H1 (cell line): ENCODE measurements around the gene TUBGCP6.

Source experiments
- BCL11A ChIP-seq, 2 experiments: IDR thresholded peaks; one replicate each; pipeline ENCODE4 v1.6.1; 2011; ENCODE audit warnings: low read depth in 2 of 2, low read length in 2 of 2, mild to moderate bottlenecking in 2 of 2
- BRCA1 ChIP-seq: IDR thresholded peaks from 2 replicates; pipeline ENCODE4 v1.6.1; 2012; ENCODE audit warnings: low read depth, low read length, improper control_type of control experiment
- CREB1 ChIP-seq: IDR thresholded peaks from 2 replicates; pipeline ENCODE4 v1.6.1; 2012; ENCODE audit warnings: inconsistent platforms
- EP300 ChIP-seq, 2 experiments: IDR thresholded peaks; 1 replicate in 1 of 2; 2 replicates in 1 of 2; pipeline ENCODE4 v1.6.1; 2011 to 2012; ENCODE audit warnings: low read depth in 2 of 2, low read length in 2 of 2, mild to moderate bottlenecking in 2 of 2, borderline replicate concordance in 1 of 2, inconsistent platforms in 1 of 2, moderate library complexity in 1 of 2
- FOSL1 ChIP-seq: IDR thresholded peaks from 2 replicates; pipeline ENCODE4 v1.6.1; 2011; ENCODE audit warnings: mild to moderate bottlenecking, low read depth, low read length, moderate library complexity; ENCODE audit not compliant: insufficient read depth
- GABPA ChIP-seq: IDR thresholded peaks from 2 replicates; pipeline ENCODE4 v1.6.1; 2011; ENCODE audit warnings: mild to moderate bottlenecking, low read length, moderate library complexity, borderline replicate concordance; ENCODE audit not compliant: insufficient read depth
- MAFK ChIP-seq: IDR thresholded peaks from 2 replicates; pipeline ENCODE4 v1.6.1; 2012; ENCODE audit warnings: low read depth, mild to moderate bottlenecking, improper control_type of control experiment, low read length
- POLR2AphosphoS5 ChIP-seq: IDR thresholded peaks from 2 replicates; pipeline ENCODE4 v1.6.1; 2011; ENCODE audit warnings: low read depth, low read length
- RNF2 ChIP-seq: fragments of 200-900, 300-1000 bp; sonication (generic); IDR thresholded peaks from 2 replicates; pipeline ENCODE4 v1.7.1; 2016; ENCODE audit warnings: borderline replicate concordance, low read depth, mild to moderate bottlenecking, antibody characterized with exemption, low read length; ENCODE audit not compliant: poor library complexity, severe bottlenecking; ENCODE audit errors: missing control alignments
- SP1 ChIP-seq: IDR thresholded peaks from 2 replicates; pipeline ENCODE4 v1.6.1; 2011; ENCODE audit warnings: low read depth, low read length
- TAF1 ChIP-seq: IDR thresholded peaks from 2 replicates; pipeline ENCODE4 v1.6.1; 2011; ENCODE audit warnings: mild to moderate bottlenecking, low read depth, low read length
- TBP ChIP-seq: IDR thresholded peaks from 2 replicates; pipeline ENCODE4 v1.6.1; 2011; ENCODE audit warnings: low read depth, low read length, improper control_type of control experiment
- TF ChIP-seq, protein P1 (sequence below), 3 experiments: IDR thresholded peaks; 1 replicate in 2 of 3; 2 replicates in 1 of 3; pipeline versions ENCODE4 v1.5.1 to v1.6.1; 2011; ENCODE audit warnings: low read length in 3 of 3, mild to moderate bottlenecking in 3 of 3, inconsistent platforms in 2 of 3, low read depth in 1 of 3, moderate library complexity in 1 of 3; ENCODE audit not compliant: insufficient read depth in 1 of 3; ENCODE audit errors: control extremely low read depth in 1 of 3
- TF ChIP-seq, protein P2 (sequence below): IDR thresholded peaks from 2 replicates; pipeline ENCODE4 v1.6.1; 2012; ENCODE audit warnings: inconsistent platforms

DNA sequence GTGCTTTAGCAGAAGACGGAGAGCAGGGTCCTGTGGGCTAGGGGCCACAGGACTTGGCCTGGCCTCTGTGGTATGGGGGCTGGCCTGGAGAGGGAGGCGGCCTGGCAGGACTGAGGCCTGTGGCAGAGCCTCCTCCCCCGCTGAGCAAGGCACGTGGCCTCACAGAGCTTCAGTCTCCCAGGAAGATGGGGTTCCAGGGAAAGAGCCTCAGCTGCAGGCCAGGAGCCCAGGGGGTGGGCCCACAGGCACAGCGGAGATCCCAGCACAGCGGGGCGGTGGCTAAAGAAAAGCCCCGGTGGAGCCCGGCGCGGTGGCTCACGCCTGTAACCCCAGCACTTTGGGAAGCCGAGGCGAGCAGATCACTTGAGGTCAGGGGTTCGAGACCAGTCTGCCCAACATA lies 14.5 kb upstream of the TUBGCP6 start:
- TF ChIP-seq, protein P1, sequence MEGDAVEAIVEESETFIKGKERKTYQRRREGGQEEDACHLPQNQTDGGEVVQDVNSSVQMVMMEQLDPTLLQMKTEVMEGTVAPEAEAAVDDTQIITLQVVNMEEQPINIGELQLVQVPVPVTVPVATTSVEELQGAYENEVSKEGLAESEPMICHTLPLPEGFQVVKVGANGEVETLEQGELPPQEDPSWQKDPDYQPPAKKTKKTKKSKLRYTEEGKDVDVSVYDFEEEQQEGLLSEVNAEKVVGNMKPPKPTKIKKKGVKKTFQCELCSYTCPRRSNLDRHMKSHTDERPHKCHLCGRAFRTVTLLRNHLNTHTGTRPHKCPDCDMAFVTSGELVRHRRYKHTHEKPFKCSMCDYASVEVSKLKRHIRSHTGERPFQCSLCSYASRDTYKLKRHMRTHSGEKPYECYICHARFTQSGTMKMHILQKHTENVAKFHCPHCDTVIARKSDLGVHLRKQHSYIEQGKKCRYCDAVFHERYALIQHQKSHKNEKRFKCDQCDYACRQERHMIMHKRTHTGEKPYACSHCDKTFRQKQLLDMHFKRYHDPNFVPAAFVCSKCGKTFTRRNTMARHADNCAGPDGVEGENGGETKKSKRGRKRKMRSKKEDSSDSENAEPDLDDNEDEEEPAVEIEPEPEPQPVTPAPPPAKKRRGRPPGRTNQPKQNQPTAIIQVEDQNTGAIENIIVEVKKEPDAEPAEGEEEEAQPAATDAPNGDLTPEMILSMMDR (IDR thresholded peaks at IDR 0.05; ENCODE audit: control extremely low read depth in 1 of 3, insufficient read depth in 1 of 3, low read depth in 1 of 3, low read length in 3 of 3): no peak
- TF ChIP-seq BRCA1 (no peak), CREB1 (no peak), POLR2AphosphoS5 (no peak), SP1 (no peak), FOSL1 (no peak), TBP (no peak), EP300 (IDR thresholded peaks at IDR 0.05; ENCODE audit: borderline replicate concordance in 1 of 2, low read depth in 2 of 2, low read length in 2 of 2) (no peak), TAF1 (no peak), MAFK (no peak), RNF2 (no peak), BCL11A (IDR thresholded peaks at IDR 0.05; ENCODE audit: low read depth in 2 of 2, low read length in 2 of 2) (no peak), GABPA (no peak)
- TF ChIP-seq, protein P2, sequence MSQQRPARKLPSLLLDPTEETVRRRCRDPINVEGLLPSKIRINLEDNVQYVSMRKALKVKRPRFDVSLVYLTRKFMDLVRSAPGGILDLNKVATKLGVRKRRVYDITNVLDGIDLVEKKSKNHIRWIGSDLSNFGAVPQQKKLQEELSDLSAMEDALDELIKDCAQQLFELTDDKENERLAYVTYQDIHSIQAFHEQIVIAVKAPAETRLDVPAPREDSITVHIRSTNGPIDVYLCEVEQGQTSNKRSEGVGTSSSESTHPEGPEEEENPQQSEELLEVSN: no peak
